GM21576 (cell line): ENCODE results near the gene ATAD3B.
"Not testable (repeated sequence)": the region's sequence is repeated elsewhere in the genome, so short reads cannot be mapped to it uniquely, and the experiment has no call there.

Experiments used
- ATAC-seq: cut with Tn5 transposase; IDR thresholded peaks from one replicate; pipeline ENCODE4 v1.9.1; 2021; ENCODE audit warnings: mild to moderate bottlenecking, moderate library complexity; ENCODE audit not compliant: unreplicated experiment

ATAD3B gene

GRCh38 chr1:1471389-1472052 is at the start of gene ATAD3B:
ATAD3B (plus strand) TSS chr1:1471765; CDS start chr1:1471885, 120 bp downstream.
- peak; percentile 83 for ATAC-seq

- no peak for ATAC-seq
These were observed 49.6 kb upstream of the ATAD3B start for GRCh38 chr1:1421907-1422464.

GRCh38 chr1:1422465-1423244 is 48.9 kb upstream of the ATAD3B start:
- no peak for ATAC-seq

- ATAC-seq = no peak
These were observed 48.3 kb upstream of the ATAD3B start for GRCh38 chr1:1423245-1423597.

- no peak for ATAC-seq
These were observed 46.9 kb upstream of the ATAD3B start for GRCh38 chr1:1424707-1425106.

- ATAC-seq = no peak
These were observed 46.2 kb upstream of the ATAD3B start for GRCh38 chr1:1425426-1425752.

GRCh38 chr1:1425753-1426495 is 45.6 kb upstream of the ATAD3B start:
- ATAC-seq = no peak

- no peak for ATAC-seq
These were observed 45.0 kb upstream of the ATAD3B start for GRCh38 chr1:1426496-1427105.

- ATAC-seq = no peak
These were observed 44.3 kb upstream of the ATAD3B start for GRCh38 chr1:1427106-1427819.

GRCh38 chr1:1427820-1428148 is 43.8 kb upstream of the ATAD3B start:
- ATAC-seq = no peak

GRCh38 chr1:1428174-1428573 is 43.4 kb upstream of the ATAD3B start:
- no peak for ATAC-seq

- ATAC-seq = not testable (repeated sequence)
These were observed 42.6 kb upstream of the ATAD3B start for GRCh38 chr1:1428967-1429366.

GRCh38 chr1:1429671-1430073 is 41.9 kb upstream of the ATAD3B start:
- no peak for ATAC-seq

- ATAC-seq = no peak
These were observed 41.2 kb upstream of the ATAD3B start for GRCh38 chr1:1430114-1430982.

GRCh38 chr1:1430992-1431844 is 40.3 kb upstream of the ATAD3B start:
- no peak for ATAC-seq

- no peak for ATAC-seq
These were observed 39.7 kb upstream of the ATAD3B start for GRCh38 chr1:1431845-1432273.

GRCh38 chr1:1432274-1432950 is 39.2 kb upstream of the ATAD3B start:
- no peak for ATAC-seq
